Fibroblast of skin of back (primary cell): ENCODE measurements around the gene NXPH4.
A peak's percentile ranks its signal among the peaks of the same experiment; 100 is the strongest.

ENCODE experiments used
- DNase-seq: peaks from one replicate; pipeline ENCODE4 v3.0.0-alpha.2; 2013

Gene NXPH4

GRCh38 chr12:57204454-57204853, 12.1 kb upstream of the NXPH4 start:
- DNase-seq: no peak

GRCh38 chr12:57205186-57205585, 11.4 kb upstream of the NXPH4 start:
- DNase-seq: no peak

GRCh38 chr12:57205931-57206330, 10.7 kb upstream of the NXPH4 start:
- DNase-seq: no peak

- DNase-seq: no peak
These were observed 8.6 kb upstream of the NXPH4 start for GRCh38 chr12:57207731-57208630.

GRCh38 chr12:57208631-57209282, 7.8 kb upstream of the NXPH4 start:
- DNase-seq: no peak

GRCh38 chr12:57209916-57210315, 6.7 kb upstream of the NXPH4 start:
- DNase-seq: no peak

GRCh38 chr12:57210461-57210860, 6.1 kb upstream of the NXPH4 start:
- no peak for DNase-seq

- no peak for DNase-seq
These were observed 5.5 kb upstream of the NXPH4 start for GRCh38 chr12:57210926-57211692.

- DNase-seq: no peak
These were observed 4.5 kb upstream of the NXPH4 start for GRCh38 chr12:57211791-57212700.

- DNase-seq: no peak
These were observed 3.9 kb upstream of the NXPH4 start for GRCh38 chr12:57212701-57213057.

- DNase-seq: peak; percentile 86
These were observed 3.4 kb upstream of the NXPH4 start for GRCh38 chr12:57213058-57213715.

GRCh38 chr12:57213763-57214397, 2.7 kb upstream of the NXPH4 start:
- DNase-seq: no peak

GRCh38 chr12:57214398-57214781, 2.2 kb upstream of the NXPH4 start:
- peak; percentile 61 for DNase-seq

GRCh38 chr12:57215065-57215464, 1.5 kb upstream of the NXPH4 start:
- DNase-seq: no peak

GRCh38 chr12:57215668-57216013, 953 bp upstream of the NXPH4 start:
- no peak for DNase-seq

- DNase-seq: no peak
These were observed 606 bp downstream of the NXPH4 start for GRCh38 chr12:57216921-57217879.

GRCh38 chr12:57218030-57218853, 1.6 kb downstream of the NXPH4 start:
- no peak for DNase-seq

GRCh38 chr12:57219205-57219992, 2.8 kb downstream of the NXPH4 start:
- DNase-seq: no peak
